HG02870 (cell line): ENCODE measurements around the gene ANO1.
"Not testable (repeated sequence)": the region's sequence is repeated elsewhere in the genome, so short reads cannot be mapped to it uniquely, and the experiment has no call there.

ENCODE experiments used
- ATAC-seq: cut with Tn5 transposase; IDR thresholded peaks from one replicate; pipeline ENCODE4 v1.9.1; 2021; ENCODE audit warnings: mild to moderate bottlenecking, moderate library complexity; ENCODE audit not compliant: unreplicated experiment

Gene ANO1

DNA sequence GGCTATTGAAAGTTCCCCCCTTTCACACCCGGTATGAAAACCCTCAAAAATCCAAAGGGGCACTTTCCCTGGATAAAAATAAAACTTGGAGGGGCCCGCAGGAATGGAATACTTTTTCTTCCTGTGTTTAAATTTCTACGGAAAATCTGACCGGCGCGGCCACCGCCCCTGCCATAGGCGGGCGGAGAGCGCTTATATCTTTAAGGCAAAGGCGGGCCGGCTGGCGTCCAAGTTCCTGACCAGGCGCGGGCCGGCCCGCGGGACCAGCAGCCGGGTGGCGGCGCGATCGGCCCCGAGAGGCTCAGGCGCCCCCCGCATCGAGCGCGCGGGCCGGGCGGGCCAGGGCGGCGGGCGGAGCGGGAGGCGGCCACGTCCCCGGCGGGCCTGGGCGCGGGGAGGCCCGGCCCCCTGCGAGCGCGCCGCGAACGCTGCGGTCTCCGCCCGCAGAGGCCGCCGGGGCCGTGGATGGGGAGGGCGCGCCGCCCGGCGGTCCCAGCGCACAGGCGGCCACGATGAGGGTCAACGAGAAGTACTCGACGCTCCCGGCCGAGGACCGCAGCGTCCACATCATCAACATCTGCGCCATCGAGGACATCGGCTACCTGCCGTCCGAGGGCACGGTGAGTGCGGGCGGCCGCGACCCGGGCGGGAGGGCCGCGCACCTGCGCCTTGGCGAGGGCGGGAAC is at the start of gene ANO1:
ANO1 (plus strand) TSS at position 223 of the 686 bp plus-strand sequence; CDS start at position 513, 290 bp downstream.
- no peak for ATAC-seq

DNA sequence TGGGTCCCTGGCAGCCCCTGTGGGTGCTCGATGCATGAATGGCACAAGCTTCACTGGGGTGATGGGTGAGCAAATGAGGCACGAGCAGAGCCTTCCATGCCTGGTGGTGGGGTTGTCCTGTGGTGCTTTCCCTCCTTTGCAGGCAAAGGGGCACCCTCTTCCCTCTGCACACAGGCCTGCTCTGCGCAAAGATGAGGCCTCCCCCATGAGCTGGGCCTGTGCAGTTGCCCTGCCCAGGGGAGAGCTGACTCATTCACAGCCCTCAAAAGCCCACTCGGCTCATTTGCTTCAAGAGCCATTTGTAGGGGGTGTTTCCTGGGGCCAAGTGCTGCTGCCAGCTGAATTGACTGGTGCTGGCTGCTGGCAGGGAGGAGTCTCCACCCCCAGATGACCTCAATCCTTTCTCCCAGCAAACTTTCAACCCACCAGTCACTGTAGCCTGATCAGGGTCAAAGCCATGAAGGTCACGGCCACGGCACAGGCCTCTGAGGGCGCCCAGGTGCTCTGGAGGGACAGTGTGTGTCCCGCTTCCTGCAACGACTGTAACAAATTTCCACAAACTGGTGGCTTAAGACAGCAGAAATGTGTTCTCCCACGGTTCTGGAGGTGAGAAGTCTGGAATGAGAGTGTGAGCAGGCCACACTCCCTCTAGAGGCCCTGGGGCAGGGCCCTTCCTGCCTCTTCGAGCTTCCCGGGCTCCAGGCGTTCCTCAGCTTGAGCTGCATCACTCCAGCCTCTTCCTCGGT is 48.8 kb upstream of the ANO1 start:
- no peak for ATAC-seq

DNA sequence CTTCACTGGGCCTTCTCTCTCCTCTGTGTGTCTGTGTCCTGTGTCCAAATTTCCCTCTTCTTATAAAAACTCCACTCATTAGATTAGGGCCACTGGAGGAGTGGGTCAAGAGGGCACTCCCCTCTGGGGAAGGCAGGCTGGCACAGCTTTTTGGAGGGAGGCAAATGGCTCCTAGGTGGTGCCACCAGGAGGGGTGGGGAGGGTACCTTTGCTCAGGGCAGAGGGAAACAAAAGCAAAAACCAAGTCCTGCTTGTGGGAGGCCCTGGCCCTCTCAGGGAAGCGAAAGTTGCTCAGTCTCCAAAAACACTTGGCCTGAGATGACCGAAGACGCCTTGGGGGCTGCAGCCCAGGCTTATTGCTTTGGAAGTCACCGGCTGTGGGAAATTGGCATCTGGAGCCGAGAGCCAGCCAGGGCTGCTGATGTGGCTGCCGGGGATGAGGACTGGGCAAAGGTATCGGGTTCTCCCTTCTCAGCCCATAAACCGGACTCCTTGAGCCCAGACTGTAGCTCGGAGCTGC is 48.2 kb upstream of the ANO1 start:
- ATAC-seq, result no peak

DNA sequence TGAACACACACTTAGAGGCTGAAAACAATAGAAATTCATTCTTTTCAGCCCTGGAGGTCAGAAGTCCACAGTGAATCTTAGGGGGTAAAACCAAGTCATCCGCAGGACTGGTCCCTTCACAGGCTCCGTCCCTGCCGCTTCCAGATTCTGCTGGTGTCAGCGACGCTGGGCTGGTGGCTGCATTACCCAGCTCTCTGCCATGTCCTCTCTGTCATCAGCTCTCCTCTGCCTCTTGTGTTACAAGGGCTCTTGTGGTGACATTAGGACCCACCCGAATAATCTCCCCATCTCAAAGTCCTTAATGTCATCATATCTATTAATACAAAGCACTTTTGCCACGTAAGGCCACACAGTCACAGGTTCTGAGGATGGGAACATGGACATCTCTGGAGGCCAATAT is 47.7 kb upstream of the ANO1 start:
- no peak for ATAC-seq

DNA sequence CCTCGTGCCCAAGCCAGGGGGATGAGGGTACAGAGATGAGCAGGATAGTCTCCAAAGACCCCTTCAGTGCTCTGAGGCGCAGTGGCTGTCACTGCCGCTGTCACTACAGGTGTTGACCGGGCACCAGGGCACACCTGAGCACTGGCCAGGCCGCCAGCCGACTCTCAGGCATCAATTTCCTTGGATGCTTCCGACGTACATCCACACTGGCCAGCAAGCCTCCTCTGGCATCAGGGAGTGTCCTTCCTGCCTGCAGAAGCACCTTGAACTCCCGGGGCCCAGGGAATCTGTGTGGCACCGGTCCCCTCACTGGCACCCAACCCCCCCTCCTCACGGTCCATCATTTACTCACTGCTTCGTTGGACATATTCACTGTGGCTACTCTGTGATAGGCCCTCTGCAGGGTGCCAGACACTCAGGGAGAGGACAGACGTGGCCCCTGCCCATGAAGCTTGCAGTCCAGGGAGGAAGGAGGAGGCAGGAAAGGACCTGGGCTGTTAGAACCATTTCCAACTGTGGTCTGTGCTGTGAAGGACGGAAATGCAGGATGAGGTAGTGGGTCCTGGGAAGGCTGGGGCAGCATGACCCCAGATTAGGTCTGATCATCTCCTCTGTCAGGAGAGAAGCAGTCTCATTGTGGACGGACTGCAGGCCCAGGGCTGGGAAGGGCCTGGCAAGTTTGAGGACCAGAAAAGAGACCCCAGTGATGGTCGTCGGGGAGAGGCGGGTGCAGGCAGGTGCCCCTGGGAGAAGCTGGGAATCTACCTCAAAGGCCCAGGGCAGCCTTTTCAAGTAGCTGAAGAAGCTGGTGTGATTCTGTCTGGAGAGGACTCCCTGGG is 46.3 kb upstream of the ANO1 start:
- no peak for ATAC-seq

DNA sequence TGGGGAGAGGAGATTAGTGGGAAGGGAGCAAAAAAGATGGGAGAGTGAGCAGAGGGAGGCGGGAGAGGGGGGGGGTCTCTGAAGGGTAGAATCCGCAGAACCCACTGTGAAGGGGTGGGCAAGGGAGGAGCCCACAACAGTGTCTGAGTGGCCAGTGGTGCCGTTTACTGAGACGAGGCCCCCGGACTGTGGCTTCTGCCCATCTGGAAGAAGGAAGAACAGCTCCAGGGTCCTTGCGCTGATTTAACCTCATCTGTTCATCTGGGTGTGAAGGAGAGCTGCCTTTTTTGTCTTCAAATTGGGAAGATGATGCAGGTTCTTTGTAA is 45.7 kb upstream of the ANO1 start:
- no peak for ATAC-seq

DNA sequence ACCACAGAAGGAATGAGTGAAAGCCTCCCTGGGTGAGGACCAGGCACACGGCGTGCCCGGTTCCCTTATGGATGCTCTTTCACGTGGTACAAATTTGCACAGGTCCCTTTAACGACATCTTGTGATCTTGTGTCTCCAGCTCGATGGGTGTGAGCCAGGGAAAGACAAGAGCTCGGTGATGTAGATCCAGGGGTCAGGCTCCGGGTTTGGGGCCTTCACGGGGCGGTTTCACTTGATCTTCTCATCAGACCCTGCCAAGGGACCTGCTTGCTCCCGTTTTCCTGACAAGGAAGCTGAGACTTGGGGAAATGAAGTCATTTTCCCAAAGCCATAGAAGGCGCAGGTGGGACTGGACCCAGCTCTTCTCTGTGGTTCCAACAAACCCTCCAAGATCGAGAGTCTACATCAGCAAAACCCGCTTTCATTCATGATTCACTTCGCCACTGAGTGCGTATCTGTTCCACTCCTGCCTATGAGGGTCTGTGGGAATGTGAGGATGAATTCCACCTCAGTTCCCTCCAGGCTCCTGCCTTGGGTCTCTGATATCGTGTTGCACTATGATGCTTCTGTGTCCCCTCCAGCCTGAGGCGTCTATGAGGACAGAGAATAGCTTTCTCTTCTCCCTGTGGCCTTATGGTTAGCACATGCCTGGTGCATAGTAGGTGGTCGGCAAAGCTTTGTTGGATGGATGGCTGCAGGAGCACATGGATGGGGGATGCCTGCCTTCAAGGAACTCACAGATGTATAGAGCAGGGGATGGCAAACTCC is 45.0 kb upstream of the ANO1 start:
- ATAC-seq, result no peak

DNA sequence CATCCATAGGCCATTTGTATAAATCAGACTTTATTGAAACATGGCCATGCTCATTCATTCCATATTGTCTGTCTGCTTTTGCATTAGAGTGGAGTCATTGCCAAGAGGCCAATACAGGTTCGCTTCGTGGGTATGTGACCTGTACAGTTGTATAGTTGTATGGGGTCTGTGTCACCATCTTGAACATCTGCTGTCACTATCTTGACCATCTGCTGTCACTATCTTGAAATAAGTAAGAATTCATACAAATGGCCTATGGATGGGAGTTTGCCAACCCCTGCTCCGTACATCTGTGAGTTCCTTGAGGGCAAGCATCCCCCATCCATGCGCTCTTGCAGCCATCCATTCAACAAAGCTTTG is 44.4 kb upstream of the ANO1 start:
- ATAC-seq, result no peak

DNA sequence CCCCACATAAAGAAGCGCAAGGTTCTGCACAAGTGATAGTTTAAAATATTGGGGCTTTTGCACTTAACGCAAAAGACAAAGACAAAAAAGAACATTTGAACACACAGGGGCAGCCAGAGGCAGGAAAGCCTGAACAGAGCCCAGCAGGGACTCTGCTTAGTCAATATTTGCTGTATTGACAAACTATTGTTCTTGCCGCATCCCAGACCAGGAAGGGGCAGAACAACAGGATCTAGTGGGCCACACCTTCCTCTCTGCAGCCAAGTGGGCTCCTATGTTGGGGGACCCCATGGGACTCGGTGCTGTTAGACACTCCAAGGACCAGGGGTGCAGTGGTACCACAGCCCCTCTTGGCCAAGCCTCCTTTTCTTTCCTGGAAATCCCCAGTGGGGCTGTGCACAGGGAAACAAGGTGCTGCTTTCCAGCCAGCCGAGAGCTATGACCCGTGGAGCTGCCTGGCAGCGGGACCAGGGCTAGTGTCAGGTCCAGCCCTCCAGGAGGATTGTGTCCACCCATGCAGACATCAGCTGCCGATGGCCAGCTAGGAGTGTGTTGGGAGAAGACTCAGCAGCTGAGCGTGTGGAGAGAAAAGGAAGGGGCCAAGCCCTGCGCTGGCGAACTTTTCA is 43.3 kb upstream of the ANO1 start:
- no peak for ATAC-seq

DNA sequence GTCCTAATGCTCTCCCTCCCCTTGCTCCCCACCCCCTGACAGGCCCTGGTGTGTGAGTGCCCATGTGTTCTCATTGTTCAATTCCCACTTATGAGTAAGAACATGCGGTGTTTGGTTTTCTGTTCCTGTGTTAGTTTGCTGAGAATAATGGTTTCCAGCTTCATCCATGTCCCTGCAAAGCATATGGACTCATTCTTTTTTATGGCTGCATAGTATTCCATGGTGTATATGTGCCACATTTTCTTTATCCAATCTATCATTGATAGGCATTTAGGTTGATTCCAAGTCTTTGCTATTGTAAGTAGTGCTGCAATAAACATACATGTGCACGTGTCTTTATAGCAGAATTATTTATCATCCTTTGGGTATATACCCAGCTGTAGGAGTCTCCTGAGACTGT is 42.5 kb upstream of the ANO1 start:
- ATAC-seq, result not testable (repeated sequence)

DNA sequence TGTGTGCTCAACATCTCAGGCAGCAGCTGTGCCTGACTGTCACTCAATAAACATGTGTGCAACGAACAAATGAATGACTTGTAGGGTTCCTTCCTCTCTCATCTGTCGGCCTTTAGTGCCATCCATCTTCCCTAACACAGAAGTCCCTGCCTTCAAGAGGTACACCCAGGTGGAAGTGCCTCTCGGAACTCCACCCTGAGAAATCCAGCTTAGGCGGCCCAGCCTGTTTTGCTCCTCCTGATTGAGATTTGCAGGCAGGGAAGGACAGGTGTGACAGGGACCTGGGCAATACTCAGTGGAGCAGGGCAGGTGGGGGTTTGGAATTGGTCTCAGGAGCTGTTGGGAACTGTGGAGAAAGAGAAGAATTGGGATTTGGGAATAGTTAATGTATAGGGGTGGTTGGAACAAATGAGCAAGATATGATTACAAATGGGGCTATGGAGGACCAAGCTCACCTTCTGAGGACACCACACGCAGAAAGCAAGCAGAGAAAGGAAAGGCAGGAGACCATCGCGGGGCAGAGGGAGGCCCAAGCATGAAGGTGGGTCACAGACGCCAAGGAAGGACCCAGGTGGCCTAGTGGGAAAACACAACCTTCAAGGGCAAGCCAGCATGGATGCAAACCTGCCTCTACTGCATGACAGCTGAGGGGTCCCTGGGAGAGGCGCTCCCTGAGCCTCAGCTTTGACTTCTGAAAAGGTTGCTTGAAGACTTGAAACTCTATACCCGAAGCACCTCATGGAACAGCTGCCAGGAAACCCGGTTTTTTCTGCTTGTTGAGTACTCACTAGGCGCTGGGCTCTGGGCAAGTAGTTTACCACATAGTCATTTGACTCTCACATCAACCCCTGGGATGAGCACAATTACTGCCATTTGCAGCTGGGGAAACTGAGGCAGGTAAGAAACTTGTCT is 40.9 kb upstream of the ANO1 start:
- no peak for ATAC-seq

DNA sequence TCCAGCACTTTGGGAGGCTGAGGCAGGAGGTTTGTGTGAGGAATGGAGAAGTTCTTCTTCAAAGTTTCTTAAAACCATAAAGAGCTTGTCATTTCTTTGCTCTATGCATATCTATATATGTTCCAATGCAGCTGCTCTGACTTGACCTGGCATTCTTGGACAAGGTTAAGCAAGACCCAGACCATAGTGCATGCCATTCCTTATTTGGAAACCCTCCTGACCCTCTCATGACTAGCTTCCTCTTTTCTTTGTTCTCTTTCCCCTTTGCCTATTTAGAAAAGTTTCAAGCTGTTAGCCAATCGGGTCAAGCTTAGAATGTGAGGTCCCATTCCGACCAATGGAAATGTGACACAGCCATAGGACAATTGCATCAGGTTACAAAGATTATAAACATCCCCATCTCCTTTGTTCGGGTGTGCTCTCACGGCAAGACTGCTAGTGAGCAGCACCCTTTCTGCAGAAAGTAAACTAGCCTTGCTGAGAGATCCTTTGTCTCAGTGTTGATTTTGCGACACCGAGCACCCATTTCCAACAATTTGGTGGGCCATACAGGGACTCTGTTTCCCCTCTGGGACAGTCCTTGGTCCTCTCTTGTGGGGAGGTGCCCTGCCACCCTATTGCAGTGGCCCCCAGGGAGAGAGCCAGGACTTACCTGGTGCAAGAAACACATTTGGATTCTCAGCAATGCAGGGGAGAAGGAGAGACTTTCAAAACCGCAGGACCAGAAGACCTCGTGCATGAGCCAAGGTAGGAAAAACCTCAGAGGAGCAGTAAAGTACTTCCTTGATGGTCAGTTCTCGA is 39.9 kb upstream of the ANO1 start:
- no peak for ATAC-seq

DNA sequence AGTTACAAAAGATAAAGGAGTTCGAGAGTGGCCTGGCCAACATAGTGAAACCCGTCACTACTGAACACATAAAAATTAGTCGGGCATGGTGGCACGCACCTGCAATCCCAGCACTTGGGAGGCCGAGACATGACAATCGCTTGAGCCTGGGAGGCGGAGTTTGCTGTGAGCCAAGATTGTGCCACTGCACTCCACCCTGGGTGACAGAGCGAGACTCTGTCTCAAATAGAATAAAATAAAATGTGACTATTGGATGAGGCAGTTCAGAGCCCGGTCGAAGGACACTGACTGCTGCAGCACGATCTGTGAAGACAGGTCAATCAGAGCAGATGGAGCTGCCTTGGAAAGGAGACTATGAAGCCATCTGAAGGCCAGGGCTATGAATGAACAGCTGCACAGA is 37.7 kb upstream of the ANO1 start:
- no peak for ATAC-seq

DNA sequence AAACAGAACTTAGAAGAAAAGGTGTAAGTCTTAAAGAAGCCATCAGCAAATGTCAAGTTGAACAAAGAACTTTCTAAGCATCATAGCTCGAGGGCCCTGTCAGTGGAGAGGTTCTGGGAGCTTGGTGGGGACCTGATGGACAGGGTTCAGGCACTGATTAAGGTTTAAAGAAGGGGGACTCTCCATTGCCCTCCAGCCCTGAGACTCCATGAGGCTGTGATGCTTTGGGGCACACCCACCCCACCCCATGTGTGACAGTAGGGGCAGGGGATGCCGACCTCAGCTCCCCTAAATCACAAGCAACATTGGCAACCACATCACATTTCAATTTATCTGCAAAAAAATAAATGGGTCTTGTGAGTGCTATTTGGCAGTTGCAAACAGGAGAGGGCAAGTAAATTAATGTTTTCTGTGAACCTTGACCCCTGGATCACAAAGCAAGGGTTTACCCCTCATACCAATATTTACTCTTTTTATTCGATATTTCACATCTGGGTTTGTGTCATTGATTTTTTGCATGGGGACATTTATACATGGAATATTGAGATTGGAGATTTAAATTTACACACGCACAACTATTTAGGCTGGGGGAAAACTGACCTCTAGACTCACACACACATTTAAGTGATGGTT is 37.1 kb upstream of the ANO1 start:
- no peak for ATAC-seq

DNA sequence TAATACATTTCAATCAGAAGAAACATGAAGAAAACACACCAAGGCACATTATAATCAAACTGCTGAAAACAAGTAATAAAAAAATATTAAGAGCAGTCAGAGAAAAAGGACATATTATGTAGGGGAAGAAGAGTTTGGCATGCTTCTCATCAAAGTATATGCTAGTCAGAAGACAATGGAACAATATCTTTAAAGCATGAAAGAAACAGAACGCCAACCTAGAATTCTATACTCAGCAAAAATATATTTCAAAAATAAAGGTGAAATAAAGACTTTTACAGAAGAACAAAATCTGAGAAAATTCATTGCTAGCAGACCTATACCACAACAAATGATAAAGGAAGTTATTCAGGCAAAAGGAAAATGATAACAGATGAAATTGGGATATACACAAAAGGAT is 34.6 kb upstream of the ANO1 start:
- no peak for ATAC-seq

DNA sequence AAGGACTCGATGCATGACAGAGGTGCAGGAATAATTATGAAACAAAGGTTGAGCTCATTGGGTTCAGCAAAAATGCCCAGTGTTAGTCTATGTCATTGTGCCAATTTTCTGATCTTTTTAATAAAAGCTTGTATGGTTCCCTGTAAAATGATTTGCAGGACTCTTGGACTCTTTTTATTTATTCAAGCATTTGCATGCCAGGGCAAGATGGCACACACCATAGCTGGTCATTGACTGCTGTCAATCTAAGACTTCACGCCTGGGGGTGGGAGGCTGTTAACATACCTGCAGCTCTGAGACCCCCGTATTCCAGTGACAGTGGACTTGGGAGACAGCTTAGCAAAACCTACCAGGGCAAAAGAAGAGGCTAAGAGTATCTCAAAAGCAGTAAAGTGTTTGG is 32.0 kb upstream of the ANO1 start:
- ATAC-seq, result no peak

DNA sequence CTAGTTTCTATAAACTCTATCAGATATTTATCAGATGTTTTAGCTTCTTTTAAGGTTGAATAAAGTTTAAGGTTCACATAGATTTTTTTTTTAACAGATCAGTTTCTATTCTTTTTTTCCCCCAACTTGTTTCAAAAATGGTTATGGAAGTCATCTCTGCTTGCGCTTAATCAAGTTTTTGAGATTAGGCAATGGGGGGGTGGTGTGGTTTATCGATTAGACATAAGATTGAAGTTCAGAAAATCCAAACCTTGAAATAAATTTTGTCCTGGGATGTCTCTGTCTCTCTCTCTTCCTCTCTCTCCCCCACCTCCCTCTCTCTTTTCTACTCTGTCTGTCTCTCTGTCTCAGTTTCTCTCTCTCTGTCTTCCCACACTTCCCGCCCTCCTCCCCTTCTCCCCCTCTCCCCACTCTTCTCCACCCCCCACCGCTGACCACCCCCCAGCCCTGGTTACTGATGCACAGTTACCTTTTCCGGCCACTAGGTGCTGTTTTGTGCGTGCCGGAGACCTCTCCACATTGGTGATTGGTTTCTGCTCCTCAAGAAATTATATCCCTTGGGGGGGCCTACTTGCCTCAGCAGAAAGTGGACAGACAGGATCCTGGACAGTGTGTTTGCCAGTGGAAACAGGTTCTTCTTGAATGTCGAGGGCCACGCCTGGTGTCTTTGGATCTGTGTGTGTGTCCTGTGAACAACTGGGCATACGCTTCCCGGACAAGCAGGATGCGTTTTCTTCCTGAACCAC is 29.7 kb upstream of the ANO1 start:
- no peak for ATAC-seq

DNA sequence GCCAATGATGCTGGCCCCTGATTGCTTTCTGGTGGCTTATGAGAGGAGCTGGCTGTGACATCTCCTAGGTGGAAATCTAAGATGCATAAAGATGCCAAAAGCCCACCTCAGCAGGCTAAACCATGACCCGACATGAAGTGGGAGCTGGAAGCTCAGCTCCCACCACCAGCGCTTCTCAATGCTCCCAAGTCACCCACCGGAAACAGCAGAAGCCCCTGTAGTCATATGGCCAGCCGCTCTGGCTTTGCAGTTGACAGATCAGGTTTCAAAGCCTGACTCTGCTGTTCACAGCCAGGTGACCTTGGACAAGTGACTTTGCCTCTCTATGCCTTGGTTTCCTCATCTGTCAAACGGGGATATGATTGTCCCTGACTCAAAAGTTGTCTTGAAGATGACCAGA is 29.1 kb upstream of the ANO1 start:
- no peak for ATAC-seq
